SK-N-SH (cell line): ENCODE data around the gene KDSR.

Experiments used
- CTCF ChIP-seq: fragments of 200-600 bp; sonication (generic); IDR thresholded peaks from 2 replicates; pipeline ENCODE4 v1.6.1; 2017; ENCODE audit warnings: antibody characterized with exemption, mild to moderate bottlenecking, moderate library complexity
- GABPA ChIP-seq: IDR thresholded peaks from 2 replicates; pipeline ENCODE4 v1.4.0; 2012; ENCODE audit warnings: low read depth, mild to moderate bottlenecking
- JUND ChIP-seq: IDR thresholded peaks from 2 replicates; pipeline ENCODE4 v1.4.0; 2012
- MAX ChIP-seq: IDR thresholded peaks from 2 replicates; pipeline ENCODE4 v1.4.0; 2012; ENCODE audit warnings: low read depth
- MXI1 ChIP-seq: IDR thresholded peaks from 2 replicates; pipeline ENCODE4 v1.6.1; 2012; ENCODE audit warnings: mild to moderate bottlenecking, low read depth, low read length, improper control_type of control experiment
- RXRA ChIP-seq: IDR thresholded peaks from 2 replicates; pipeline ENCODE4 v1.4.0; 2012; ENCODE audit warnings: low read depth, mild to moderate bottlenecking, borderline replicate concordance
- SIN3A ChIP-seq: IDR thresholded peaks from 2 replicates; pipeline ENCODE4 v1.6.1; 2012; ENCODE audit warnings: low read depth, mild to moderate bottlenecking, low read length, moderate library complexity, borderline replicate concordance

DNA sequence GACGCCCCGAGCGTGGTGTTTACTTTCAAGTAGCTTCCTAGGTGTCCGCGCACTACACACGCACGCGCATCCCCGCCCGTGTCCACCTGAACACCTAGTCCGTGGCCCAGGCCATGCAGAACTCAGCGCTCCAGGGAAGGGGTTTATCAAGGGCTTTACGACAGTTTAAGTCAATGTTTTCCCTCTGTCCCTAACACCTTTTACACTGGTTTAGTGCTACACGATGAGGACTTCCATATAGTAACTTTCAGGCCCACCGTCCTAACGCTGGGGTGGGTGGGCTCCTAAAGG lies 46.1 kb downstream of the KDSR start:
- TF ChIP-seq MAX = no peak
- TF ChIP-seq JUND = no peak
- TF ChIP-seq RXRA = no peak
- TF ChIP-seq MXI1 = no peak
- no peak for TF ChIP-seq SIN3A
- no peak for TF ChIP-seq CTCF
- TF ChIP-seq GABPA = no peak
